Astrocyte (in vitro differentiated cells and primary cell): Measurements from ENCODE around the gene PRKCE. TPM values are rescaled to one million over a fixed set of nuclear protein-coding genes. Genes with fewer than 3 reads are reported as not detected.

Source experiments
- DNase-seq: peaks from one replicate; pipeline ENCODE4 v3.0.0-alpha.2; 2010; ENCODE audit warnings: low read depth
- FAIRE-seq: peaks from 2 replicates; lab custom pipeline; 2011; peaks lifted over from hg19 to GRCh38; lab: Jason Lieb, UNC
- H2AFZ ChIP-seq: 2 replicates; pipeline ENCODE4 v1.6.0; 2012; ENCODE audit warnings: low read depth, low read length, inconsistent platforms
- H3K27ac ChIP-seq: 2 replicates; pipeline ENCODE4 v1.5.1; 2011; ENCODE audit warnings: low read depth, low read length, inconsistent platforms
- H3K27me3 ChIP-seq: 2 replicates; pipeline ENCODE4 v1.6.0; 2011; ENCODE audit warnings: low read length, inconsistent platforms; ENCODE audit not compliant: insufficient read depth
- H3K36me3 ChIP-seq: 2 replicates; pipeline ENCODE4 v1.5.1; 2011; ENCODE audit warnings: low read length, inconsistent platforms; ENCODE audit not compliant: insufficient read depth
- H3K4me1 ChIP-seq: 2 replicates; pipeline ENCODE4 v1.5.1; 2011; ENCODE audit warnings: low read length, inconsistent platforms; ENCODE audit not compliant: insufficient read depth
- H3K4me2 ChIP-seq: 2 replicates; pipeline ENCODE4 v1.6.0; 2012; ENCODE audit warnings: low read length, inconsistent platforms
- H3K4me3 ChIP-seq: 2 replicates; pipeline ENCODE4 v1.5.1; 2011; ENCODE audit warnings: low read depth, mild to moderate bottlenecking, low read length, inconsistent platforms; ENCODE audit not compliant: insufficient read depth
- H3K79me2 ChIP-seq: 2 replicates; pipeline ENCODE4 v1.6.0; 2012; ENCODE audit warnings: mild to moderate bottlenecking, low read length, inconsistent platforms; ENCODE audit not compliant: insufficient read depth
- H3K9ac ChIP-seq: 2 replicates; pipeline ENCODE4 v1.6.0; 2012; ENCODE audit warnings: mild to moderate bottlenecking, low read length, inconsistent platforms
- H3K9me3 ChIP-seq: 2 replicates; pipeline ENCODE4 v1.5.1; 2012; ENCODE audit warnings: low read depth, mild to moderate bottlenecking, low read length, inconsistent platforms; ENCODE audit not compliant: insufficient read depth
- H4K20me1 ChIP-seq: 2 replicates; pipeline ENCODE4 v1.6.0; 2012; ENCODE audit warnings: low read length, inconsistent platforms; ENCODE audit not compliant: insufficient read depth
- H3K27ac Mint-ChIP-seq: one replicate; pipeline ENCODE4 v1.8.0; 2021; ENCODE audit warnings: mild to moderate bottlenecking, mixed read lengths; ENCODE audit not compliant: unreplicated experiment
- H3K27me3 Mint-ChIP-seq: one replicate; pipeline ENCODE4 v1.8.0; 2021; ENCODE audit warnings: low read depth, mixed read lengths; ENCODE audit not compliant: unreplicated experiment
- H3K36me3 Mint-ChIP-seq: one replicate; pipeline ENCODE4 v1.8.0; 2021; ENCODE audit warnings: low read depth, mixed read lengths; ENCODE audit not compliant: unreplicated experiment
- H3K4me1 Mint-ChIP-seq: one replicate; pipeline ENCODE4 v1.8.0; 2021; ENCODE audit warnings: low read depth, mixed read lengths; ENCODE audit not compliant: unreplicated experiment
- H3K4me3 Mint-ChIP-seq: one replicate; pipeline ENCODE4 v1.8.0; 2021; ENCODE audit warnings: mild to moderate bottlenecking, moderate library complexity, mixed read lengths; ENCODE audit not compliant: unreplicated experiment
- H3K9me3 Mint-ChIP-seq: one replicate; pipeline ENCODE4 v1.8.0; 2021; ENCODE audit warnings: mild to moderate bottlenecking, mixed read lengths; ENCODE audit not compliant: unreplicated experiment
- EZH2 ChIP-seq: IDR thresholded peaks from 2 replicates; pipeline ENCODE4 v1.6.1; 2012; ENCODE audit warnings: mild to moderate bottlenecking, low read length, inconsistent platforms; ENCODE audit not compliant: insufficient read depth
- total RNA-seq: library from RNA; stranded (reverse); gene quantifications from 2 replicates; pipeline ENCODE4 v1.2.1, GENCODE V29; 2021
- TF ChIP-seq, protein P1 (sequence below): IDR thresholded peaks from 2 replicates; pipeline ENCODE4 v1.5.1; 2011; ENCODE audit warnings: low read depth, mild to moderate bottlenecking, inconsistent platforms, low read length, moderate library complexity; ENCODE audit not compliant: insufficient read depth

Gene PRKCE
- total RNA-seq, 1 donor from 2014 or later: 12.8 TPM

DNA sequence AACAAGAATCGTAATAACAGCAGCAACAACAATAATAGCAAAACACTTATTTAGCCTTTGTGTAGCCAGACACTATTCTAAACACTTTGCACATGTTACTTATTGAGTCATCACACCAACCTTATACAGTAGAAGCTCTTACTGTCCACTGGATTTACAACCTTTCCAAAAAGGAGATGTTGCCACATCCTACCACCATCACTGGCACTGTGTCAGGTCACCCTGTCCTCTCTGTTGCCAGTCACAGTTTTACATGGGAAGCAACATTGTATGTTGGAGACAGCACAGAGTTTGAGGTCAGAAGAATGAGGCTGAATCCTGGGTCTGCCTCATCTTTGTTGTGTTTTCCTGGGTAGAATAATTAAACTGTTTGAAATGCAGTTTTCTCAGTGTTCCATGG lies 444.4 kb downstream of the PRKCE start:
- Histone ChIP-seq H4K20me1 (no peaks in the 10 kb centered on the region), H3K9ac (no peak overlapping the region), H3K4me2 (no peak overlapping the region), H3K9me3 (no peaks in the 10 kb centered on the region), H3K4me1 (peaks cover 20% of the 10 kb centered on the region), H3K36me3 (no peaks in the 10 kb centered on the region), H3K27me3 (no peaks in the 10 kb centered on the region), H2AFZ (no peak overlapping the region), H3K27ac (no peak overlapping the region), H3K4me3 (no peak overlapping the region), H3K79me2 (no peaks in the 10 kb centered on the region)
- no peak for DNase-seq
- Mint-ChIP-seq H3K27ac (no peak overlapping the region), H3K9me3 (peaks cover 14% of the 10 kb centered on the region), H3K27me3 (no peaks in the 10 kb centered on the region), H3K4me3 (no peak overlapping the region), H3K36me3 (peaks cover 12% of the 10 kb centered on the region), H3K4me1 (peaks cover 24% of the 10 kb centered on the region)
- TF ChIP-seq, protein P1, sequence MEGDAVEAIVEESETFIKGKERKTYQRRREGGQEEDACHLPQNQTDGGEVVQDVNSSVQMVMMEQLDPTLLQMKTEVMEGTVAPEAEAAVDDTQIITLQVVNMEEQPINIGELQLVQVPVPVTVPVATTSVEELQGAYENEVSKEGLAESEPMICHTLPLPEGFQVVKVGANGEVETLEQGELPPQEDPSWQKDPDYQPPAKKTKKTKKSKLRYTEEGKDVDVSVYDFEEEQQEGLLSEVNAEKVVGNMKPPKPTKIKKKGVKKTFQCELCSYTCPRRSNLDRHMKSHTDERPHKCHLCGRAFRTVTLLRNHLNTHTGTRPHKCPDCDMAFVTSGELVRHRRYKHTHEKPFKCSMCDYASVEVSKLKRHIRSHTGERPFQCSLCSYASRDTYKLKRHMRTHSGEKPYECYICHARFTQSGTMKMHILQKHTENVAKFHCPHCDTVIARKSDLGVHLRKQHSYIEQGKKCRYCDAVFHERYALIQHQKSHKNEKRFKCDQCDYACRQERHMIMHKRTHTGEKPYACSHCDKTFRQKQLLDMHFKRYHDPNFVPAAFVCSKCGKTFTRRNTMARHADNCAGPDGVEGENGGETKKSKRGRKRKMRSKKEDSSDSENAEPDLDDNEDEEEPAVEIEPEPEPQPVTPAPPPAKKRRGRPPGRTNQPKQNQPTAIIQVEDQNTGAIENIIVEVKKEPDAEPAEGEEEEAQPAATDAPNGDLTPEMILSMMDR: no peak
- TF ChIP-seq EZH2: no peak
- FAIRE-seq: no peak

DNA sequence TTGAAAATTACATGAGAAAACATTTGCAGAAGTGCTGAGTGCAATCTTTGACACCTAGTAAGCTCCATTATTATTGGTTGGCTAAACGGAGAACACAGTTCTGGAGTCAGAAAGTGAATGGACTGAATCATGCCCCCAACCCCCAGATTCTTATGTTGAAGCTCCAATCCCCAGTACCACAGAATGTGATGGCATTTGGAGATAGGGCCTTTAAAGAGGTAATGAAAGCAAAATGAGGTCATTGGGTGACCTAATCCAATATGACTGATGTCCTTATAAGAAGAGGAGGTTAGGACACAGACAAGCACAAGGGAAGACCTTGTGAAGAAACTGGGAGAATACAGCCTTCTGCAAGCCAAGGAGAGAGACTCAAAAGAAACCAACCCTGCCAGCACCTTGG lies 444.8 kb downstream of the PRKCE start:
- Histone ChIP-seq H3K4me2 (no peak overlapping the region), H3K9ac (no peak overlapping the region), H3K9me3 (no peaks in the 10 kb centered on the region), H3K4me3 (no peak overlapping the region), H2AFZ (no peak overlapping the region), H3K36me3 (no peaks in the 10 kb centered on the region), H4K20me1 (no peaks in the 10 kb centered on the region), H3K79me2 (no peaks in the 10 kb centered on the region), H3K27ac (no peak overlapping the region), H3K4me1 (peaks cover 20% of the 10 kb centered on the region), H3K27me3 (no peaks in the 10 kb centered on the region)
- Mint-ChIP-seq H3K36me3 (peaks cover 14% of the 10 kb centered on the region), H3K27ac (no peak overlapping the region), H3K4me1 (peaks cover 24% of the 10 kb centered on the region), H3K9me3 (peaks cover 16% of the 10 kb centered on the region), H3K4me3 (no peak overlapping the region), H3K27me3 (peaks cover 3% of the 10 kb centered on the region)
- no peak for TF ChIP-seq EZH2
- TF ChIP-seq, protein P1: no peak
- FAIRE-seq (peak; percentile 62), DNase-seq (peak; percentile 48)

DNA sequence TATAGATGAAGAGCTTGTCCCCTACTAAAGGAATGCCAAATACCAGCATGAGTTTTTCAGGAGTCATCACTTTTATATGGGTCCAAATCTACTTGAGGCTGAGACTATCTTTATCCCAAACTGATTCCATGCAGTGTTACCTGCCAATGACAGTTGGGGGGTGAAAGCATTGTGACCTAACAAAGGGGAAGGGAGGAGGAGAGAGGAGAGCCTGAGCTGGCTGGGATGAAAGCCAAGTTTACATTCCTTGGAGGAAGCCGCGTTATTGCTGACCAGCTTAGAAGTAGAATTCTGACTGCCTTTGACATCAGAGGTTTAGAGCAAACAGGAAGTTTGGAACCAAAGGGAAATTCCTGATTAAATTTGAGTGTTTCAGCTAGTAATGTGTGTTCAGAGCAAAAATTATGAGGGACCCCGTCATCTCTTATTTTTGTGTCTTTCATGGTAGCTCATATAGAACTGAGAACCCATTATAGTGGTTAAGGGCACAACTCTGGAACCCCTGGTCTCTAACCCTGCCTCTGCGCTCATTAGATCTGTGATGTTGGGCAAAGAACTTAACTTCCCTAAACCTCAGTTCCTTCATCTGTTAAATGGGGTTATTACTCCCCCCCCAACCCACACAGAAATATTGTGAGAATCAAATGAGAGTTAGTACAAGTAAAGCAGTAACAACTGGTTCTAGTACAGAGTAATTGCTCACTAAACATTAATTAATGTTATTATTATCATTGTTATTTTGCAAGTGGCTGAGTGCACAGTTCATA lies 446.4 kb downstream of the PRKCE start:
- peak; percentile 99 for DNase-seq
- Histone ChIP-seq H3K36me3 (no peaks in the 10 kb centered on the region), H4K20me1 (no peaks in the 10 kb centered on the region), H3K4me3 (no peak overlapping the region), H3K27ac (peak overlapping the region; percentile 79), H3K4me2 (peak overlapping the region; percentile 68), H3K79me2 (no peaks in the 10 kb centered on the region), H3K27me3 (no peaks in the 10 kb centered on the region), H3K4me1 (peaks cover 20% of the 10 kb centered on the region), H3K9ac (peak overlapping the region; percentile 38), H3K9me3 (no peaks in the 10 kb centered on the region), H2AFZ (no peak overlapping the region)
- Mint-ChIP-seq H3K9me3 (peaks cover 21% of the 10 kb centered on the region), H3K36me3 (peaks cover 17% of the 10 kb centered on the region), H3K4me1 (peaks cover 24% of the 10 kb centered on the region), H3K4me3 (no peak overlapping the region), H3K27ac (peak overlapping the region; percentile 88), H3K27me3 (peaks cover 3% of the 10 kb centered on the region)
- FAIRE-seq: peak; percentile 85
- TF ChIP-seq EZH2: no peak
- TF ChIP-seq, protein P1: no peak
